ENCODE results near the gene ECM1.

Gene ECM1

GRCh38 chr1:150512846-150513245, 4.9 kb downstream of the ECM1 start:
- DNase-seq (ENCODE audit: low read depth in 3 of 3): no peak

GRCh38 chr1:150513351-150513791, 5.5 kb downstream of the ECM1 start:
- DNase-seq (ENCODE audit: low read depth in 3 of 3): no peak

GRCh38 chr1:150514260-150514659, 6.4 kb downstream of the ECM1 start:
- DNase-seq (ENCODE audit: low read depth in 3 of 3): no peak

GRCh38 chr1:150514913-150515327, 7.0 kb downstream of the ECM1 start:
- DNase-seq (ENCODE audit: low read depth in 3 of 3): no peak

GRCh38 chr1:150515328-150516049, 7.6 kb downstream of the ECM1 start, which contains the start of gene FALEC:
FALEC (plus strand) TSS chr1:150515752.
- DNase-seq (ENCODE audit: low read depth in 3 of 3): peak; percentile 77 to 93 (median 87)

- peak in 1 of 3 experiments; percentile 5 for DNase-seq (ENCODE audit: low read depth in 3 of 3)
Measured at GRCh38 chr1:150516050-150516591, 8.2 kb downstream of the ECM1 start.

GRCh38 chr1:150516616-150517015, 8.7 kb downstream of the ECM1 start:
- DNase-seq (ENCODE audit: low read depth in 3 of 3): no peak

GRCh38 chr1:150521196-150521968, 13.5 kb downstream of the ECM1 start:
- no peak for DNase-seq (ENCODE audit: low read depth in 3 of 3)

GRCh38 chr1:150525348-150525747, 17.4 kb downstream of the ECM1 start:
- no peak for DNase-seq (ENCODE audit: low read depth in 3 of 3)

- no peak for DNase-seq (ENCODE audit: low read depth in 3 of 3)
Measured at GRCh38 chr1:150528196-150528595, 20.3 kb downstream of the ECM1 start.

GRCh38 chr1:150529017-150529416, 21.1 kb downstream of the ECM1 start:
- DNase-seq (ENCODE audit: low read depth in 3 of 3): no peak

- DNase-seq (ENCODE audit: low read depth in 3 of 3): no peak
Measured at GRCh38 chr1:150530491-150531159, 22.7 kb downstream of the ECM1 start.

- DNase-seq (ENCODE audit: low read depth in 3 of 3): no peak
Measured at GRCh38 chr1:150532860-150533259, 25.0 kb downstream of the ECM1 start.

GRCh38 chr1:150534002-150534401, 26.1 kb downstream of the ECM1 start:
- no peak for DNase-seq (ENCODE audit: low read depth in 3 of 3)

GRCh38 chr1:150535511-150536287, 27.8 kb downstream of the ECM1 start:
- DNase-seq (ENCODE audit: low read depth in 3 of 3): no peak

GRCh38 chr1:150536836-150537731, 29.2 kb downstream of the ECM1 start:
- DNase-seq (ENCODE audit: low read depth in 3 of 3): no peak

GRCh38 chr1:150537732-150538684, 30.1 kb downstream of the ECM1 start:
- no peak for DNase-seq (ENCODE audit: low read depth in 3 of 3)

GRCh38 chr1:150543500-150544143, 35.7 kb downstream of the ECM1 start:
- DNase-seq (ENCODE audit: low read depth in 3 of 3): no peak

GRCh38 chr1:150544204-150544603, 36.3 kb downstream of the ECM1 start:
- no peak for DNase-seq (ENCODE audit: low read depth in 3 of 3)
